Astrocyte of the cerebellum (primary cell): ENCODE data around the gene NUDCD2.

Source experiments
- DNase-seq: peaks from one replicate; pipeline ENCODE4 v3.0.0-alpha.2; 2011; ENCODE audit warnings: low read depth
- H3K4me3 ChIP-seq: 2 replicates; pipeline ENCODE4 v1.5.1; 2011; ENCODE audit warnings: mild to moderate bottlenecking, low read depth, low read length, moderate library complexity
- CTCF ChIP-seq: IDR thresholded peaks from 2 replicates; pipeline ENCODE4 v1.5.1; 2012; ENCODE audit warnings: low read length, low read depth, moderate library complexity, mild to moderate bottlenecking; ENCODE audit errors: missing control alignments
- in situ Hi-C: cut with HindIII; loops from 2 replicates; pipeline ENCODE4 v1.10.0; 2017; ENCODE audit warnings: low sequenced_read_pairs

Gene NUDCD2

GRCh38 chr5:163447191-163447590, 12.7 kb downstream of the NUDCD2 start:
- no peak for TF ChIP-seq CTCF
- in situ Hi-C loops, result no loop called here
- no peak overlapping the region for H3K4me3 ChIP-seq
- DNase-seq, result no peak

GRCh38 chr5:163445345-163445744, 14.6 kb downstream of the NUDCD2 start:
- no peak for TF ChIP-seq CTCF
- no peak for DNase-seq
- no peak overlapping the region for H3K4me3 ChIP-seq
- in situ Hi-C loops, result no loop called here

- H3K4me3 ChIP-seq, result no peak overlapping the region
- no peak for TF ChIP-seq CTCF
- DNase-seq, result no peak
- in situ Hi-C loops, result no loop called here
These were observed 15.4 kb downstream of the NUDCD2 start for GRCh38 chr5:163444526-163444925.

- H3K4me3 ChIP-seq, result no peak overlapping the region
- TF ChIP-seq CTCF, result no peak
- DNase-seq, result no peak
- in situ Hi-C loops, result no loop called here
These were observed 18.9 kb downstream of the NUDCD2 start for GRCh38 chr5:163440954-163441353.

- in situ Hi-C loops, result no loop called here
- TF ChIP-seq CTCF, result no peak
- H3K4me3 ChIP-seq, result peak overlapping the region; percentile 85
- peak; percentile 58 for DNase-seq
These were observed 20.8 kb downstream of the NUDCD2 start for GRCh38 chr5:163439092-163439425.

- H3K4me3 ChIP-seq, result peak within 1 kb of the TSS; percentile 85
- TF ChIP-seq CTCF, result no peak
- in situ Hi-C loops, result no loop called here
These were observed 22.4 kb downstream of the NUDCD2 start, which contains the start of gene CCNG1 for GRCh38 chr5:163437309-163438182. Gene CCNG1, plus strand, starts transcription at chr5:163437595. Its CDS starts 1,662 bp downstream, at chr5:163439257.

GRCh38 chr5:163437011-163437308, 22.9 kb downstream of the NUDCD2 start:
- in situ Hi-C loops, result no loop called here
- peak overlapping the region; percentile 85 for H3K4me3 ChIP-seq
- TF ChIP-seq CTCF, result no peak
- DNase-seq, result no peak

More at GRCh38 chr5:163437309-163438182, 22.4 kb downstream of the NUDCD2 start, which contains the start of gene CCNG1:
- peak; percentile 94 for DNase-seq
